ENCODE results near the gene BICC1. TPM values are rescaled to one million over a fixed set of nuclear protein-coding genes. Genes with fewer than 3 reads are reported as not detected.

BICC1 gene
- total RNA-seq, 1 donor from 2014 or later, result 0.41 TPM

DNA sequence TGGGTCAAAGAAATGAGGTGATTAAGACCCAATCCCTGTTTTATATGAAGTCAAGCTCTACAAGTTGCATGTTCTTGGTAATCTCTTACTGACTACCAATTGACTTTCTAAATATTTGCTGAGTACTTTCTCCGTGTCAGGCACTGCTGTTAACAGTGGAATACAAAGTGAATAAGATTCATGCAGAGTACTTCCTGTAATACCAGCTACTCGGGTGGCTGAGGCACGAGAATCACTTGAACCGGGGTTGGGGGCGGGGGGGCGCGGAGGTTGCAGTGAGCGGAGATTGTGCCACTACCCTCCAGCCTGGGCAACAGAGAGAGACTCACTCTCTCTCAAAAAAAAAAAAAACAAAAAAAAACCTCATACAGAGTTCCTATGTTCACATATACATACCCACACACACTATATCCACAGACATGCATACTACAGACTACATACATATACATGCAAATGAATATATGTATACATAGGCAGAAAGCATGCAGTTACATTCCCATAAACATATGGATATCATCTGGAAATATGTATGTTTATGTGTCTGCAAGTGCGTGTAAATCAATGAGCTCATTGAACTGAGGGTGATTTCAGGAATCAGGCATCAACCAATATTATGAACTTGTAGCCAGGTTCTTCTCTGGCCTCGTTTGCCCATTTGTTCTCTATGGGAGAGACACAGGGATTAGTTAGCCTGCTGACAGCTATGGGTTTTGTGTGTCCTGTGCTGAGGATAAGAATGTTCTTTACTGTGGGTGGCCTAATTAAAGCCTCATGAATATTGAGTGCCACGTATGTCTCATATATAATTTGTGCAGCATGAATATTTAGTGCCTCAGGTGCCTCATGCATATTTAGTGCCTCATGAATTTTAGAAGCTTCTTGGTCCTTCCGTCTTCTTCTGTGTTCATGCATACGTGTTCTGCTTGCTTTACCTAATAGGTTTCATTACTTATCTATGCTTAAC, 73.9 kb downstream of the BICC1 start:
- H3K79me2 ChIP-seq (ENCODE audit: low read depth), result no peaks in the 10 kb centered on the region
- H3K4me1 ChIP-seq, result no peaks in the 10 kb centered on the region
- no peaks in the 10 kb centered on the region for H3K9me3 Mint-ChIP-seq
- no peaks in the 10 kb centered on the region for H3K4me1 Mint-ChIP-seq
- H3K36me3 Mint-ChIP-seq, result no peaks in the 10 kb centered on the region
- peaks cover 3% of the 10 kb centered on the region for H3K27me3 Mint-ChIP-seq (ENCODE audit: insufficient read depth, low read depth)
- no peak overlapping the region for H3K4me3 Mint-ChIP-seq
- H3K27ac Mint-ChIP-seq, result no peak overlapping the region
- H3K4me2 ChIP-seq, result no peak overlapping the region
- no peaks in the 10 kb centered on the region for H3F3A ChIP-seq (ENCODE audit: low read depth)
- H3K4me3 ChIP-seq, result no peak overlapping the region
- no peak for TF ChIP-seq EZH2phosphoT487 (IDR thresholded peaks at IDR 0.05)
- no peak overlapping the region for H3K9ac ChIP-seq
- H3K27me3 ChIP-seq, result no peaks in the 10 kb centered on the region
- H2AFZ ChIP-seq (replicated peaks), result no peak overlapping the region
- H3K9me3 ChIP-seq (ENCODE audit: low read depth), result no peaks in the 10 kb centered on the region
- H3K36me3 ChIP-seq, result no peaks in the 10 kb centered on the region
- H3K27ac ChIP-seq, result no peak overlapping the region
- DNase-seq (ENCODE audit: low spot score), result no peak
- no peaks in the 10 kb centered on the region for H4K20me1 ChIP-seq (ENCODE audit: low read depth)

DNA sequence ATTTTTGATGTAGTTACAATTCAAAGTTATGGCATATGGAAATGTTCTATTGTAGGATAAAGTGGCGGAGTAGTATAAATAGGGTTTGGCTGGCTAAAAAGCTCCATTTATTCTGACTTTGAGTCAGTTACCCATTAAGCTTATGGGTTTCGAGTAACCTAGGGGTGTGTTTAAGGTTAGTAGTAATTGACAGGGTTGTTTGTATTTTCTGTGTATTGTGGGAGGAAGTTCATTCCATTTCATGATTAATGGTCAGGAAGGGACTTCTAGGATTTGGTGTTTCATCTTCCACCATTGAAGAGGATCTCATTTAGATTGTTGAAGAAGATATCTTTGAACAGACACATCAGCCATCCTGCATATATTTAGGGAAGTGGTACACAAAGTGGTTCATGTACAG, 75.0 kb downstream of the BICC1 start:
- TF ChIP-seq EZH2 (IDR thresholded peaks at IDR 0.05) (no peak), EZH2phosphoT487 (IDR thresholded peaks at IDR 0.05) (no peak)
- TF ChIP-seq, protein P1, sequence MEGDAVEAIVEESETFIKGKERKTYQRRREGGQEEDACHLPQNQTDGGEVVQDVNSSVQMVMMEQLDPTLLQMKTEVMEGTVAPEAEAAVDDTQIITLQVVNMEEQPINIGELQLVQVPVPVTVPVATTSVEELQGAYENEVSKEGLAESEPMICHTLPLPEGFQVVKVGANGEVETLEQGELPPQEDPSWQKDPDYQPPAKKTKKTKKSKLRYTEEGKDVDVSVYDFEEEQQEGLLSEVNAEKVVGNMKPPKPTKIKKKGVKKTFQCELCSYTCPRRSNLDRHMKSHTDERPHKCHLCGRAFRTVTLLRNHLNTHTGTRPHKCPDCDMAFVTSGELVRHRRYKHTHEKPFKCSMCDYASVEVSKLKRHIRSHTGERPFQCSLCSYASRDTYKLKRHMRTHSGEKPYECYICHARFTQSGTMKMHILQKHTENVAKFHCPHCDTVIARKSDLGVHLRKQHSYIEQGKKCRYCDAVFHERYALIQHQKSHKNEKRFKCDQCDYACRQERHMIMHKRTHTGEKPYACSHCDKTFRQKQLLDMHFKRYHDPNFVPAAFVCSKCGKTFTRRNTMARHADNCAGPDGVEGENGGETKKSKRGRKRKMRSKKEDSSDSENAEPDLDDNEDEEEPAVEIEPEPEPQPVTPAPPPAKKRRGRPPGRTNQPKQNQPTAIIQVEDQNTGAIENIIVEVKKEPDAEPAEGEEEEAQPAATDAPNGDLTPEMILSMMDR (IDR thresholded peaks at IDR 0.05), result no peak
- H3K9me3 Mint-ChIP-seq, result no peaks in the 10 kb centered on the region
- H3K27me3 Mint-ChIP-seq (ENCODE audit: insufficient read depth, low read depth), result peaks cover 3% of the 10 kb centered on the region
- Histone ChIP-seq H3K9ac (no peak overlapping the region), H3F3A (ENCODE audit: low read depth) (no peaks in the 10 kb centered on the region), H3K4me2 (no peak overlapping the region), H4K20me1 (ENCODE audit: low read depth) (no peaks in the 10 kb centered on the region), H3K27ac (no peak overlapping the region), H3K4me3 (no peak overlapping the region), H3K27me3 (no peaks in the 10 kb centered on the region), H3K9me3 (ENCODE audit: low read depth) (no peaks in the 10 kb centered on the region), H3K36me3 (no peaks in the 10 kb centered on the region), H2AFZ (replicated peaks) (no peak overlapping the region), H3K4me1 (no peaks in the 10 kb centered on the region), H3K79me2 (ENCODE audit: low read depth) (no peaks in the 10 kb centered on the region)
- H3K4me3 Mint-ChIP-seq, result no peak overlapping the region
- H3K4me1 Mint-ChIP-seq, result no peaks in the 10 kb centered on the region
- H3K27ac Mint-ChIP-seq, result no peak overlapping the region
- no peaks in the 10 kb centered on the region for H3K36me3 Mint-ChIP-seq
- DNase-seq (ENCODE audit: low spot score), result no peak

DNA sequence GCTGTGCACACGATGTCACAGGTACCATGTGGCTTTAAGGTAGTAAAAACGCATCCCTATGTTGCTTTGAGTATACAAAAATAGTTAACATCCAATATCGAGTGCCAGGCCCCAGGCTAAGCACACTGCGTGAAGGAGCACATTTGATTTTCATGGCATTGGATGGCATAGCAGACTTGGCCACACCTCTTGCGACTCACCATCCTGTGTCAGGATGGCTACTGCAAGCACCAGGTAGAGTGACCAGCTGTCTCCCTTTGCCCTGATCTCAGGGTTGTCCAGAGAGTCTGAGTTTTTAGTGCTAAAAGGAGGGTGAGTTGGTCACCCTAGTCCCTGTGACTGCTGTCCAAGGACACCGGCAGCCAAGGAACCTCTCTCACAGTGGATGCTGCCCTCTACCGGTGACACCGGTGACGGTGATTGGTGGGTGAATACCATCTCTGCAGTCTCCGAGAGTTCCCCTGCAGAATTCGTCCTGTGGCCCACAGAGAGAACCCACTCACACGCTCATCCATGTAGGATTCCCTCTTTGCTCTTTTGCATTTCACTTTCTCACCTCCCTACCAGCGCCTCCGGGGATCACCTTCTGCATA, 76.1 kb downstream of the BICC1 start:
- no peaks in the 10 kb centered on the region for H3K9me3 ChIP-seq (ENCODE audit: low read depth)
- no peaks in the 10 kb centered on the region for H3K79me2 ChIP-seq (ENCODE audit: low read depth)
- H3K4me2 ChIP-seq, result no peak overlapping the region
- H3K4me1 ChIP-seq, result no peaks in the 10 kb centered on the region
- Mint-ChIP-seq H3K27me3 (ENCODE audit: insufficient read depth, low read depth) (peaks cover 3% of the 10 kb centered on the region), H3K4me3 (no peak overlapping the region), H3K9me3 (no peaks in the 10 kb centered on the region), H3K4me1 (no peaks in the 10 kb centered on the region), H3K27ac (peak overlapping the region; percentile 60), H3K36me3 (no peaks in the 10 kb centered on the region)
- H3K9ac ChIP-seq, result no peak overlapping the region
- H3K27ac ChIP-seq, result no peak overlapping the region
- no peak overlapping the region for H2AFZ ChIP-seq (replicated peaks)
- H3K27me3 ChIP-seq, result no peaks in the 10 kb centered on the region
- no peaks in the 10 kb centered on the region for H4K20me1 ChIP-seq (ENCODE audit: low read depth)
- peak; percentile 59 for DNase-seq (ENCODE audit: low spot score)
- H3K4me3 ChIP-seq, result no peak overlapping the region
- no peak for TF ChIP-seq EZH2 (IDR thresholded peaks at IDR 0.05)
- TF ChIP-seq, protein P1 (IDR thresholded peaks at IDR 0.05), result peak; percentile 61
- H3K36me3 ChIP-seq, result no peaks in the 10 kb centered on the region
- no peaks in the 10 kb centered on the region for H3F3A ChIP-seq (ENCODE audit: low read depth)
